ENCODE data around the gene TBX4.

TBX4 gene

DNA sequence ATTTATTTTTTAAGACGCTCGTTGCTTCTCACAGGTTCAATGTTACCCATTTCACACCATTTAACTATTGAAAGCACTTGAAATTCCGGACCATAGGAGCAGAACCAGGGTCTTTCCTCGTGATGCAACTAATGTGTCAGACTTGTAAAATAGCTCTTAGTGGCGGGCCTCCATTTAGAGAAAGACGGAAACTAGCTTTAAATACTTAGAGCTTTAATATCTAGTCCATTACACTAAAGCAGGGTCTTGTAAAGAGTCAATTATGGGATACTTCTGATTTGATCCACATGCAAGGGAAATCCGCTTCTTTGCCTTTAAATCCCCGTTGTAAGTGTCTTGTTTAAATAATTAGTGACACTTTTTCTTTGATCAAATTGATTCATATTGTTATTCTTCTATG lies 82.2 kb downstream of the TBX4 start:
- DNase-seq = no peak
